ENCODE data around the gene CDC20B. TPM values are rescaled to one million over a fixed set of nuclear protein-coding genes. Genes with fewer than 3 reads are reported as not detected.

Gene CDC20B
- polyA plus RNA-seq, 3 donors, result not detected

- no peak overlapping the region for H3K27ac ChIP-seq (ENCODE audit: low read depth in 1 of 2, low read length in 2 of 2)
- no peak overlapping the region for H3K9ac ChIP-seq (ENCODE audit: insufficient read depth, low read length, poor library complexity, severe bottlenecking)
- no peaks in the 10 kb centered on the region for H3K36me3 ChIP-seq (replicated peaks in 1 of 2; ENCODE audit: control insufficient read depth in 1 of 2, insufficient read depth in 2 of 2, low read length in 2 of 2)
- TF ChIP-seq CTCF (IDR thresholded peaks at IDR 0.05), result no peak
- 5% methylated on average over 62 of the region's 62 CpGs for WGBS (ENCODE audit: insufficient coverage)
- intact Hi-C loops (cut with micrococcal nuclease), result no loop called here
- H3K79me2 ChIP-seq (ENCODE audit: insufficient read depth, low read length), result no peaks in the 10 kb centered on the region
- H3K4me2 ChIP-seq (replicated peaks; ENCODE audit: extremely low read depth, low read length, poor library complexity, severe bottlenecking), result peak overlapping the region; percentile 46
- Mint-ChIP-seq H3K4me3 (peak overlapping the region; percentile 59 to 83), H3K36me3 (peaks cover 2 to 6% of the 10 kb centered on the region in 2 donors), H3K9me3 (peaks cover 0 to 25% (median 12%) of the 10 kb centered on the region in 7 donors), H3K4me1 (peaks cover 32% of the 10 kb centered on the region), H3K27ac (peak overlapping the region in 1 of 7 donors; percentile 30), H3K27me3 (ENCODE audit: low read depth in 3 of 3) (peaks cover 82 to 92% (median 87%) of the 10 kb centered on the region in 3 donors)
- DNase-seq, result no peak
- H3K9me3 ChIP-seq (replicated peaks in 1 of 2; ENCODE audit: control insufficient read depth in 1 of 2, insufficient read depth in 1 of 2, low read length in 2 of 2), result peaks cover 0 to 46% of the 10 kb centered on the region in 2 donors
- peak overlapping the region; percentile 53 for H2AFZ ChIP-seq (ENCODE audit: insufficient read depth, low read depth, low read length, poor library complexity, severe bottlenecking)
- peaks cover 73 to 94% of the 10 kb centered on the region in 2 donors for H3K27me3 ChIP-seq (ENCODE audit: control insufficient read depth in 2 of 2, insufficient read depth in 2 of 2, low read length in 2 of 2)
- H4K20me1 ChIP-seq (ENCODE audit: insufficient read depth, low read length), result no peaks in the 10 kb centered on the region
- peaks cover 14 to 25% of the 10 kb centered on the region in 2 donors for H3K4me1 ChIP-seq (ENCODE audit: control insufficient read depth in 1 of 2, insufficient read depth in 2 of 2, low read length in 2 of 2)
- H3K4me3 ChIP-seq (replicated peaks in 1 of 3; ENCODE audit: low read depth in 2 of 3, low read length in 3 of 3), result peak overlapping the region in 1 of 3 experiments; percentile 40
Observed at GRCh38 chr5:55220433-55221185, 47.6 kb upstream of the CDC20B start.

- intact Hi-C loops (cut with micrococcal nuclease), result no loop called here
- H3K4me3 Mint-ChIP-seq, result peak overlapping the region in 1 of 2 donors; percentile 83
- DNase-seq, result no peak
- WGBS (ENCODE audit: insufficient coverage), result no CpG with 5 or more reads among the region's 3 CpGs
- H4K20me1 ChIP-seq (ENCODE audit: insufficient read depth, low read length), result no peaks in the 10 kb centered on the region
- no peak overlapping the region for H2AFZ ChIP-seq (ENCODE audit: insufficient read depth, low read depth, low read length, poor library complexity, severe bottlenecking)
- H3K36me3 Mint-ChIP-seq, result peaks cover 2 to 6% of the 10 kb centered on the region in 2 donors
- H3K4me2 ChIP-seq (replicated peaks; ENCODE audit: extremely low read depth, low read length, poor library complexity, severe bottlenecking), result no peak overlapping the region
- peaks cover 77 to 91% (median 83%) of the 10 kb centered on the region in 3 donors for H3K27me3 Mint-ChIP-seq (ENCODE audit: low read depth in 3 of 3)
- H3K27me3 ChIP-seq (ENCODE audit: control insufficient read depth in 2 of 2, insufficient read depth in 2 of 2, low read length in 2 of 2), result peaks cover 64 to 86% of the 10 kb centered on the region in 2 donors
- H3K27ac Mint-ChIP-seq, result no peak overlapping the region
- H3K4me1 Mint-ChIP-seq, result peaks cover 32% of the 10 kb centered on the region
- H3K36me3 ChIP-seq (replicated peaks in 1 of 2; ENCODE audit: control insufficient read depth in 1 of 2, insufficient read depth in 2 of 2, low read length in 2 of 2), result no peaks in the 10 kb centered on the region
- H3K9ac ChIP-seq (ENCODE audit: insufficient read depth, low read length, poor library complexity, severe bottlenecking), result no peak overlapping the region
- peaks cover 0 to 25% (median 10%) of the 10 kb centered on the region in 7 donors for H3K9me3 Mint-ChIP-seq
- peaks cover 14 to 25% of the 10 kb centered on the region in 2 donors for H3K4me1 ChIP-seq (ENCODE audit: control insufficient read depth in 1 of 2, insufficient read depth in 2 of 2, low read length in 2 of 2)
- no peak overlapping the region for H3K27ac ChIP-seq (ENCODE audit: low read depth in 1 of 2, low read length in 2 of 2)
- peaks cover 0 to 39% of the 10 kb centered on the region in 2 donors for H3K9me3 ChIP-seq (replicated peaks in 1 of 2; ENCODE audit: control insufficient read depth in 1 of 2, insufficient read depth in 1 of 2, low read length in 2 of 2)
- H3K4me3 ChIP-seq (replicated peaks in 1 of 3; ENCODE audit: low read depth in 2 of 3, low read length in 3 of 3), result no peak overlapping the region
- no peaks in the 10 kb centered on the region for H3K79me2 ChIP-seq (ENCODE audit: insufficient read depth, low read length)
- TF ChIP-seq CTCF (IDR thresholded peaks at IDR 0.05), result no peak
Observed at GRCh38 chr5:55219770-55220169, 46.8 kb upstream of the CDC20B start.
